SU-DHL-6 (cell line): ENCODE results near the gene AHRR.

Experiments used
- CTCF ChIP-seq: fragments of 200-600 bp; sonication (generic); IDR thresholded peaks from one replicate; pipeline ENCODE4 v1.5.1; 2017; ENCODE audit warnings: antibody characterized with exemption, mild to moderate bottlenecking, low read length, moderate library complexity; ENCODE audit not compliant: insufficient read depth, poor library complexity, severe bottlenecking
- EZH2phosphoT487 ChIP-seq: fragments of 200-600 bp; sonication (generic), shearing (Covaris generic); conservative IDR thresholded peaks from 2 replicates; pipeline ENCODE4 v1.6.1; 2018; ENCODE audit warnings: mild to moderate bottlenecking, antibody characterized with exemption, low read length, moderate library complexity, mixed read lengths

- TF ChIP-seq CTCF (no peak), EZH2phosphoT487 (no peak)
Observed at GRCh38 chr5:310516-310915, 11.0 kb upstream of the AHRR start.
